Measurements from ENCODE around the gene OR10G3.

- TF ChIP-seq CTCF (IDR thresholded peaks at IDR 0.05; ENCODE audit: low read length) = no peak
- no peak for TF ChIP-seq EZH2 (optimal IDR thresholded peaks at IDR 0.05; ENCODE audit: low read depth, low read length)
- no peak for TF ChIP-seq EZH2phosphoT487 (IDR thresholded peaks at IDR 0.05; ENCODE audit: low read length)
These were observed 59.1 kb downstream of the OR10G3 start for GRCh38 chr14:21520767-21521166.

All from MM.1S (cell line).